H9 (cell line): Measurements from ENCODE around the gene CPXM2. TPM values are rescaled to one million over a fixed set of nuclear protein-coding genes. Genes with fewer than 3 reads are reported as not detected.

Experiments used
- DNase-seq: peaks from one replicate; pipeline ENCODE4 v3.0.0-alpha.2; 2017
- H2AFZ ChIP-seq: one replicate; pipeline ENCODE4 v1.6.1; 2013; ENCODE audit warnings: mild to moderate bottlenecking, low read length, control low read depth, moderate library complexity
- H2AK5ac ChIP-seq: 2 replicates; pipeline ENCODE4 v1.6.1; 2013; ENCODE audit warnings: low read length, control low read depth, mixed read lengths; ENCODE audit not compliant: insufficient read length
- H2BK120ac ChIP-seq: one replicate; pipeline ENCODE4 v1.6.1; 2013; ENCODE audit warnings: low read depth, mild to moderate bottlenecking, low read length, control low read depth, inconsistent platforms; ENCODE audit not compliant: poor library complexity, severe bottlenecking
- H2BK12ac ChIP-seq: 2 replicates; pipeline ENCODE4 v1.6.1; 2013; ENCODE audit warnings: low read length, control low read depth, mixed read lengths, low read depth; ENCODE audit not compliant: insufficient read length
- H2BK15ac ChIP-seq: 2 replicates; pipeline ENCODE4 v1.6.1; 2013; ENCODE audit warnings: low read depth, low read length, control low read depth
- H2BK20ac ChIP-seq: one replicate; pipeline ENCODE4 v1.6.1; 2013; ENCODE audit warnings: low read depth, mild to moderate bottlenecking, low read length, control low read depth, inconsistent platforms; ENCODE audit not compliant: poor library complexity, severe bottlenecking
- H2BK5ac ChIP-seq: 2 replicates; pipeline ENCODE4 v1.6.1; 2013; ENCODE audit warnings: low read length, control low read depth, mixed read lengths; ENCODE audit not compliant: insufficient read length
- H3K14ac ChIP-seq: 2 replicates; pipeline ENCODE4 v1.6.1; 2013; ENCODE audit warnings: low read length, control low read depth; ENCODE audit not compliant: insufficient read depth
- H3K18ac ChIP-seq: 2 replicates; pipeline ENCODE4 v1.6.1; 2013; ENCODE audit warnings: low read depth, mild to moderate bottlenecking, mixed read lengths, low read length, control low read depth; ENCODE audit not compliant: insufficient read length
- H3K23ac ChIP-seq: 2 replicates; pipeline ENCODE4 v1.6.1; 2013; ENCODE audit warnings: low read length, control low read depth, mixed read lengths, low read depth; ENCODE audit not compliant: insufficient read length
- H3K23me2 ChIP-seq: 2 replicates; pipeline ENCODE4 v1.6.1; 2013; ENCODE audit warnings: low read depth, mild to moderate bottlenecking, mixed read lengths, low read length, control low read depth; ENCODE audit not compliant: insufficient read length, poor library complexity, severe bottlenecking
- H3K27ac ChIP-seq: 2 replicates; pipeline ENCODE4 v1.5.1; 2013; ENCODE audit warnings: low read length, control low read depth, mixed read lengths, low read depth; ENCODE audit not compliant: insufficient read length
- H3K27me3 ChIP-seq: 2 replicates; pipeline ENCODE4 v1.6.1; 2013; ENCODE audit warnings: low read length, control low read depth, inconsistent platforms; ENCODE audit not compliant: insufficient read depth
- H3K4ac ChIP-seq: 2 replicates; pipeline ENCODE4 v1.6.1; 2013; ENCODE audit warnings: low read depth, mild to moderate bottlenecking, control low read depth, inconsistent platforms, low read length, moderate library complexity
- H3K4me1 ChIP-seq: 2 replicates; pipeline ENCODE4 v1.6.1; 2013; ENCODE audit warnings: low read length, control low read depth, inconsistent platforms; ENCODE audit not compliant: insufficient read depth
- H3K4me2 ChIP-seq: 2 replicates; pipeline ENCODE4 v1.6.1; 2013; ENCODE audit warnings: low read length, control low read depth, mixed read lengths; ENCODE audit not compliant: insufficient read length, insufficient read depth
- H3K56ac ChIP-seq: 2 replicates; pipeline ENCODE4 v1.6.1; 2013; ENCODE audit warnings: low read depth, mild to moderate bottlenecking, mixed read lengths, low read length, control low read depth; ENCODE audit not compliant: insufficient read length
- H3K79me1 ChIP-seq: 2 replicates; pipeline ENCODE4 v1.6.1; 2013; ENCODE audit warnings: low read depth, mild to moderate bottlenecking, moderate library complexity, low read length, control low read depth, inconsistent platforms; ENCODE audit not compliant: insufficient read depth, poor library complexity, severe bottlenecking
- H3K79me2 ChIP-seq: 2 replicates; pipeline ENCODE4 v1.6.1; 2013; ENCODE audit warnings: low read length, control low read depth, inconsistent platforms; ENCODE audit not compliant: insufficient read depth
- H3K9ac ChIP-seq: 2 replicates; pipeline ENCODE4 v1.6.1; 2013; ENCODE audit warnings: low read length, control low read depth, mixed read lengths; ENCODE audit not compliant: insufficient read length; ENCODE audit errors: extremely low read depth
- H3K9me3 ChIP-seq: one replicate; pipeline ENCODE4 v1.6.1; 2013; ENCODE audit warnings: low read depth, low read length, inconsistent platforms; ENCODE audit not compliant: control insufficient read depth
- H3T11ph ChIP-seq: one replicate; pipeline ENCODE4 v1.6.1; 2013; ENCODE audit warnings: mild to moderate bottlenecking, low read length, control low read depth, inconsistent platforms
- H4K20me1 ChIP-seq: one replicate; pipeline ENCODE4 v1.6.1; 2013; ENCODE audit not compliant: control insufficient read depth, insufficient read length, insufficient read depth
- H4K5ac ChIP-seq: 2 replicates; pipeline ENCODE4 v1.6.1; 2013; ENCODE audit warnings: low read depth, mild to moderate bottlenecking, mixed read lengths, low read length, control low read depth; ENCODE audit not compliant: insufficient read length
- H4K8ac ChIP-seq: replicated peaks from 2 replicates; pipeline ENCODE4 v1.6.1; 2013; ENCODE audit warnings: low read length, control low read depth, mixed read lengths, low read depth; ENCODE audit not compliant: insufficient read length
- H4K91ac ChIP-seq: 2 replicates; pipeline ENCODE4 v1.6.1; 2013; ENCODE audit warnings: low read depth, mild to moderate bottlenecking, moderate library complexity, mixed read lengths, low read length, control low read depth; ENCODE audit not compliant: insufficient read length
- H3K27ac Mint-ChIP-seq, 3 experiments: 2 replicates in 2 of 3; 3 replicates in 1 of 3; pipeline ENCODE4 v1.8.0; 2020 to 2021; ENCODE audit warnings: mixed read lengths in 3 of 3, mild to moderate bottlenecking in 1 of 3, moderate library complexity in 1 of 3
- H3K27me3 Mint-ChIP-seq: 2 replicates; pipeline ENCODE4 v1.8.0; 2021; ENCODE audit warnings: low read depth, mild to moderate bottlenecking, moderate library complexity, mixed read lengths
- H3K36me3 Mint-ChIP-seq, 3 experiments: 2 replicates in 2 of 3; 3 replicates in 1 of 3; pipeline ENCODE4 v1.8.0; 2020 to 2021; ENCODE audit warnings: low read depth in 3 of 3, mixed read lengths in 3 of 3; ENCODE audit not compliant: insufficient read depth in 1 of 3
- H3K4me1 Mint-ChIP-seq, 2 experiments: 2 replicates each; pipeline ENCODE4 v1.8.0; 2020; ENCODE audit warnings: mixed read lengths in 2 of 2
- H3K4me3 Mint-ChIP-seq, 2 experiments: 2 replicates in 1 of 2; 3 replicates in 1 of 2; pipeline ENCODE4 v1.8.0; 2020 to 2021; ENCODE audit warnings: mild to moderate bottlenecking in 2 of 2, mixed read lengths in 2 of 2, moderate library complexity in 1 of 2
- H3K9me3 Mint-ChIP-seq, 2 experiments: 2 replicates in 1 of 2; 3 replicates in 1 of 2; pipeline ENCODE4 v1.8.0; 2020; ENCODE audit warnings: mild to moderate bottlenecking in 2 of 2, mixed read lengths in 2 of 2, moderate library complexity in 1 of 2
- WGBS: extraction: QIAGEN DNeasy Blood & Tissue Kit; methylation state at CpG from one replicate; pipeline ENCODE4 v1.1.7; 2013; ENCODE audit warnings: missing lambda C conversion rate, low lambda C conversion rate, mixed read lengths; ENCODE audit not compliant: insufficient read length; ENCODE audit errors: extremely low coverage; 5-methylcytosine and 5-hydroxymethylcytosine counted together
- total RNA-seq: library from RNA; stranded (reverse); gene quantifications from 2 replicates; pipeline ENCODE4 v1.2.1, GENCODE V29; 2021
- TF ChIP-seq, protein P1 (sequence below): fragments of 200-600 bp; sonication (generic); conservative IDR thresholded peaks from 3 replicates; pipeline ENCODE4 v1.8.0; 2021; ENCODE audit warnings: antibody characterized with exemption, mild to moderate bottlenecking

The CPXM2 gene
- total RNA-seq, 1 experiment from 2014 or later, result 1.7 TPM

DNA sequence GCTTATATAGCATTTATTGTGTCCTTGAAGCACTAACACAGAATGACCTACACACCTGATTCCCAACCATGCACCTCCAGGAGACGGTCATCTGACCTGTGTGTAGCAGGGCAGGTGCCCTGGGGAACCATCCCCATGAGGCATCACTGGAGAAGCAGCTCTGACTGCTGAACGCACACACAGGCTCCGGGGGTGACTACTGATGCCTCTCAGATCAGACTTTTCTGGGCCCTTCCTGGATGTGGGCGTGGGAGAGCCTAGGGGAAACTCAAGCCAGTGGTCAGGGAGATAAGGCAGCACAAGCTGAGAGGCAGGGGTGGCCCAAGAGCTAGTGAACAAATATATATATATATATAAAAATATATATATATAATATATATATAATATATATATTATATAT, 37.6 kb downstream of the CPXM2 start:
- no peaks in the 10 kb centered on the region for H3K4me1 ChIP-seq
- H2AK5ac ChIP-seq, result no peak overlapping the region
- Mint-ChIP-seq H3K9me3 (no peaks in the 10 kb centered on the region), H3K27ac (no peak overlapping the region), H3K4me1 (no peaks in the 10 kb centered on the region; a peak in 2 of 4 replicates), H3K27me3 (no peaks in the 10 kb centered on the region), H3K36me3 (no peaks in the 10 kb centered on the region), H3K4me3 (no peak overlapping the region)
- no peaks in the 10 kb centered on the region for H3K27me3 ChIP-seq
- H4K8ac ChIP-seq, result no peak overlapping the region
- no CpG with 5 or more reads among the region's 4 CpGs for WGBS
- no peaks in the 10 kb centered on the region for H3K79me2 ChIP-seq
- no peak overlapping the region for H4K91ac ChIP-seq
- no peak overlapping the region for H3K9ac ChIP-seq
- no peak for DNase-seq
- no peak overlapping the region for H2BK5ac ChIP-seq
- H2AFZ ChIP-seq, result no peak overlapping the region
- H4K20me1 ChIP-seq, result no peaks in the 10 kb centered on the region
- no peak overlapping the region for H2BK15ac ChIP-seq
- no peak overlapping the region for H4K5ac ChIP-seq
- H3K14ac ChIP-seq, result no peak overlapping the region; the same call in 1 of the 2 replicates
- H3K23ac ChIP-seq, result no peak overlapping the region
- no peaks in the 10 kb centered on the region for H3K9me3 ChIP-seq
- no peak overlapping the region for H3K4ac ChIP-seq
- H2BK12ac ChIP-seq, result no peak overlapping the region
- no peak overlapping the region for H3K56ac ChIP-seq
- TF ChIP-seq, protein P1, sequence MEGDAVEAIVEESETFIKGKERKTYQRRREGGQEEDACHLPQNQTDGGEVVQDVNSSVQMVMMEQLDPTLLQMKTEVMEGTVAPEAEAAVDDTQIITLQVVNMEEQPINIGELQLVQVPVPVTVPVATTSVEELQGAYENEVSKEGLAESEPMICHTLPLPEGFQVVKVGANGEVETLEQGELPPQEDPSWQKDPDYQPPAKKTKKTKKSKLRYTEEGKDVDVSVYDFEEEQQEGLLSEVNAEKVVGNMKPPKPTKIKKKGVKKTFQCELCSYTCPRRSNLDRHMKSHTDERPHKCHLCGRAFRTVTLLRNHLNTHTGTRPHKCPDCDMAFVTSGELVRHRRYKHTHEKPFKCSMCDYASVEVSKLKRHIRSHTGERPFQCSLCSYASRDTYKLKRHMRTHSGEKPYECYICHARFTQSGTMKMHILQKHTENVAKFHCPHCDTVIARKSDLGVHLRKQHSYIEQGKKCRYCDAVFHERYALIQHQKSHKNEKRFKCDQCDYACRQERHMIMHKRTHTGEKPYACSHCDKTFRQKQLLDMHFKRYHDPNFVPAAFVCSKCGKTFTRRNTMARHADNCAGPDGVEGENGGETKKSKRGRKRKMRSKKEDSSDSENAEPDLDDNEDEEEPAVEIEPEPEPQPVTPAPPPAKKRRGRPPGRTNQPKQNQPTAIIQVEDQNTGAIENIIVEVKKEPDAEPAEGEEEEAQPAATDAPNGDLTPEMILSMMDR, result no peak
- H3K79me1 ChIP-seq, result no peaks in the 10 kb centered on the region
- no peaks in the 10 kb centered on the region for H3K23me2 ChIP-seq
- no peak overlapping the region for H3T11ph ChIP-seq
- no peak overlapping the region for H2BK20ac ChIP-seq
- H3K27ac ChIP-seq, result no peak overlapping the region
- no peak overlapping the region for H3K18ac ChIP-seq
- no peak overlapping the region for H3K4me2 ChIP-seq
- H2BK120ac ChIP-seq, result no peak overlapping the region
